ENCODE measurements around the gene CAMK1G.
A peak's percentile ranks its signal among the peaks of the same experiment; 100 is the strongest.

Gene CAMK1G

GRCh38 chr1:209601809-209602657 is 18.5 kb downstream of the CAMK1G start:
- DNase-seq, result peak in 1 of 2 experiments; percentile 8

GRCh38 chr1:209603877-209604276 is 20.4 kb downstream of the CAMK1G start:
- DNase-seq, result no peak

GRCh38 chr1:209607102-209607794 is 23.7 kb downstream of the CAMK1G start:
- peak; percentile 12 to 15 for DNase-seq

GRCh38 chr1:209607795-209608178 is 24.3 kb downstream of the CAMK1G start:
- DNase-seq, result no peak

GRCh38 chr1:209609041-209609790 is 25.7 kb downstream of the CAMK1G start:
- no peak for DNase-seq

GRCh38 chr1:209609791-209610630 is 26.5 kb downstream of the CAMK1G start:
- no peak for DNase-seq

- DNase-seq, result no peak
Measured at GRCh38 chr1:209610631-209610905, 27.1 kb downstream of the CAMK1G start.

- DNase-seq, result no peak
Measured at GRCh38 chr1:209611771-209612570, 28.5 kb downstream of the CAMK1G start.

GRCh38 chr1:209612646-209613399 is 29.3 kb downstream of the CAMK1G start:
- no peak for DNase-seq

- DNase-seq, result no peak
Measured at GRCh38 chr1:209613400-209614150, 30.1 kb downstream of the CAMK1G start.

- DNase-seq, result no peak
Measured at GRCh38 chr1:209614151-209614420, 30.6 kb downstream of the CAMK1G start.

GRCh38 chr1:209614906-209615305 is 31.4 kb downstream of the CAMK1G start:
- no peak for DNase-seq

GRCh38 chr1:209616366-209617046 is 33.0 kb downstream of the CAMK1G start:
- no peak for DNase-seq

- no peak for DNase-seq
Measured at GRCh38 chr1:209617047-209617673, 33.6 kb downstream of the CAMK1G start.

- no peak for DNase-seq
Measured at GRCh38 chr1:209617755-209618154, 34.2 kb downstream of the CAMK1G start.

GRCh38 chr1:209618291-209618690 is 34.8 kb downstream of the CAMK1G start:
- DNase-seq, result no peak

- no peak for DNase-seq
Measured at GRCh38 chr1:209618756-209619420, 35.4 kb downstream of the CAMK1G start.

- no peak for DNase-seq
Measured at GRCh38 chr1:209619696-209620486, 36.4 kb downstream of the CAMK1G start.
